Fibroblast of skin of right quadriceps (primary cell): ENCODE results near the gene TC2N.
"Not testable (repeated sequence)": the region's sequence is repeated elsewhere in the genome, so short reads cannot be mapped to it uniquely, and the experiment has no call there.

Source experiments
- DNase-seq: peaks from one replicate; pipeline ENCODE4 v3.0.0-alpha.2; 2013

Gene TC2N

GRCh38 chr14:91867316-91867988, at the start of gene TC2N:
Gene TC2N, minus strand, starts transcription at chr14:91867536. Its CDS starts 53,767 bp downstream, at chr14:91813769.
- no peak for DNase-seq

GRCh38 chr14:91912035-91912434, 44.7 kb upstream of the TC2N start:
- no peak for DNase-seq

DNA sequence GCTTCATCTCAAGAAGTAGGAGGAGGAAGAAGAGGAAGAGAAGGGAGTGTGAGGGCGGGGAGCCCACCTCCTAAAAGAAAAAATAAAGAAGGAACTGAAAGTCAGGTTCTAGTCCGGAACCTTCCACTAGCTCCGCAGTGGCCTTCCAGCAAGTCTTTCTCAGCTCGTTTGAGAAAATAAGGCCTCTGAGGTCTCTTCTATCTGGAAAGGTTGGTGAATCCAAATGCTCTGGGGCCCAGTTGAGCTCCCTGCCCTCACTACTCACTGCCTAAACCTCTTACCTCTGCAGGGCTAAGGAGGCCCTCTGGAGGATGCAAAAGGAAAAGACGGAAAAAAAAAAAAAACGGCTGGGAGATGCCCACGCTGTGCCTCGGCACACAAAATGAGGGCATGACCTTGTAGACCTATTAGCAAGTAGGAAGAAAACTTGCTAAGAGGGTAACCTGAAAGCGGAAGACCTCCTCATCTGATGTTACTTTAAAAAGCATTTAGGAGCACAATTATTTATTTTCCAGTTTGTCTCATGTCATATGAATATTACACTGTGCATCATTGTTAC, 44.2 kb upstream of the TC2N start:
- DNase-seq, result peak; percentile 24

DNA sequence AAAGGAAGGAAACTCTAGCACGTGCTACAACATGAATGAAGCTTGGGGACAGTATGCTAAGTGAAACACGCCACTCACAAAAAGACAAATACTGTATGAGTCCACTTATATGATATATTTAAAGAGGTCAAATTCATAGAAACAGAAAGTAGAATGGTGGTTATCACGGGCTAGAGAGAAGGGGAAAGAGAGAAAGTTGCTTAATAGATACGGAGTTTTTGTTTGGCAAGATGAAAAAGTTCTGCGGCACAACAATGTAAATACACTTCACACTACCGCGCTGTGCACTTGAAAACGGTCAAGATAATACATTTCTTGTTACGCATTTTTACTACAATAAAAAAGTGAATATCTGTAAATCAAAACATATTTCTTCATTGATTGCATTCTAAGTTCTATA, 42.9 kb upstream of the TC2N start:
- DNase-seq, result no peak

GRCh38 chr14:91906374-91906773, 39.0 kb upstream of the TC2N start:
- DNase-seq, result no peak

GRCh38 chr14:91904956-91905645, 37.8 kb upstream of the TC2N start:
- no peak for DNase-seq

DNA sequence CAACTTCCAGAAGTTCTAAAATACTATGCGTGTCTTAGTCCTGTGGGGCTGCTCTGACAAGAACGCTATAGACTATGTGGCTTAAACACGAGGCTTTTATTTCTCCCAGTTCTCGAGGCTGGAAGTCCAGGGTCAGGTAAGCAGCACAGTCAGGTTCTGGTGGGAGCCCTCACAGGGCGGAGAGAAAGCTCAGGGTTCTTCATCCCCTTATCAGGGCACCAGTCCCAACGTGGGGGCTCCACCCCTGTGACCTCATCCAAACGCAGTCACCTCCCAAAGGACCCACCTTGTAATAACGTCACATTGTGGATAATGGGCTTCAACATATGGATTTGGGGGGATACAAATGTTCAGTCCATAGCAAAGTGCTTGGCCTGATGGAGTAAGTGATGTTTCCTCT, 37.1 kb upstream of the TC2N start:
- DNase-seq, result no peak

DNA sequence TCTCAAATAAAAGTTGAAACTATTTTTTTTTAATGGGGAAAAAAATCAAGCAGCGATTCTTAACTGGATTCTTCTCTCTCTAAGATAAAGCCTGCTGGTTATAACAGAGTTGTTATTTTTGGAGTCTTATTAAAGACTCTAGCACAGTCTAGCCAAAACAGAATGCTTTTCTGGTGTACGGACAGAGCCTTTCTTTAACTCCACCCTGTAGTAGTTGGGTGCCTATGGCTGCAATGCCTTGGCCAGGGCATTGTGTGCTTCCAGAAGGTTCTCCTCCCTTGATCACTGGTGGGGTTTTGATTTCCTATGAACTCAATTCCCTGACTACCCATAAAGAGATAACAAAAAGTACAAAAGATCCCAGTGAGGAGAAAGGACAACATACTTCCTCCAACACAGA, 35.7 kb upstream of the TC2N start:
- DNase-seq, result no peak

DNA sequence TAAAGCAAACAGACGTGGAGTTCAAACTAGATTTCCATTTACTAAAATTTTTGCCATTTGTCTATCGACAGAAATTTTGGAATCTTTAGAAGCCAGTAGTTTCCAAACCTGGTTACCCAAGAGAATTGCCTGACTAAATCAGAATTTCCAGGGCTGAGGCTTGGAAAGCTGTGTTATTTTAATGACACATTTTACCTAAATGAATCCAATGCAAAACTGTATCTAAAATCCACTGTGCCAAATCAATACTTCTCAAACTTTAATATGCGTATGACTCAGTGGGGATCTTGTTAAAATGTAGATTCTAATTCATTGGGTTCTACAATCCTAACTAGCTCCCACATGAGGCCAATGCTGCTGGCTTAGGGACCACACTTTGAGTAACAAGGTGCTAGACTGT, 35.0 kb upstream of the TC2N start:
- no peak for DNase-seq

GRCh38 chr14:91901449-91902226, 34.3 kb upstream of the TC2N start:
- DNase-seq, result no peak

DNA sequence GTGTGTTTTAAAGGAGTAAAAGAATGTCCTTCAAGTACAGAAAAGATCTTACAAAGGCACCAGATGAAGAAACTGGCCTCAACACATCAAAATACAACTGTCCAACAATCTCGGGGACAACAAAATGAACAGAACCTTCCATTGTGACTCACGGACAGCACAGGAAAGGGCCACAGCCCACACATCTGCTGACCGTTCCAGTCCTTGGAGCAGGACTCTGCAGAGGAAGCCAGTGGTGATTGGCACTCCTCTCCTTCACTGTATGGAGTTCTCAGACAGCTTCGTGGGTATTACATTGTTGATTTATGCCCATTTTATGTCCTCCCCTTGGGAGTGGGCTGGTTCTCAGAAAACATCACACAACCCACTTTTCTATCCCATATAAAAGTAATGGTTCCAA, 32.5 kb upstream of the TC2N start:
- DNase-seq, result no peak

DNA sequence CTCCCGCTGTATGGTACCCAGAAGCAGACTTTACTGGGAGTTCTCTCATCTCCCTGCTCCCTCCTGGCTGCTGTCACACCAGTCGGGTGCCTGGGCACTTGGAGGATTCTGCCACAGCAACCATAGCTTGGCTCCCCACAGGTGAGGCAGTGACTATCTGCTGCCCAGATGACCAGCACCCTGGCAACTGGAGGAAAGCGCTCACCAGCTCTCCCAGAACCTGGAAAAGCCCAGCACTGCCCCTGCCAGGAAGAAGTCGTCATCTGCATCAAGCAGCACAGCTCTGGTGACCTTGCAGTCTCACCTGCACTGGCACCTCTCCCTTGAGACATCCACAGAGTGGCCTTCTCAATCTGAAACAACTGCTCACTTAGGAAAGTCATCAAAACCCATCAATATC, 31.9 kb upstream of the TC2N start:
- DNase-seq, result no peak

DNA sequence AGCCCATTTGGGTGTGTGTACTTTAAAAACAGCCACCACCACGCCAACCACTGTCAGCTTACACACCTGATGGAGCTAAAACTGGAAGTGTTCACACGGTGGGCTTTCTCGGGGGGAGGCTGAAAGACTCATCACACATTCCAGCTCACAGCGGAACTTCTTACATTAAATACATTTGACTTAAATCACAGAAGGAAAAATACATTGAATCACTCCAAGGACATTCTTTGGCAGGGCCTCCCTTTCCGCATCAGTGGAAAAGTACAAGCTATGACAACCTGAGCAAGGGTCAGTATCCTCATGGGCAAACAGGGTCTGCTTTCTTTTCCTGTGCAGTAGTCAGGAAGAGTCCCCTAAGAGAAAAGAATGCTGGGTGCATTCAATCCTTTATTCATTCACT, 31.0 kb upstream of the TC2N start:
- DNase-seq, result no peak

DNA sequence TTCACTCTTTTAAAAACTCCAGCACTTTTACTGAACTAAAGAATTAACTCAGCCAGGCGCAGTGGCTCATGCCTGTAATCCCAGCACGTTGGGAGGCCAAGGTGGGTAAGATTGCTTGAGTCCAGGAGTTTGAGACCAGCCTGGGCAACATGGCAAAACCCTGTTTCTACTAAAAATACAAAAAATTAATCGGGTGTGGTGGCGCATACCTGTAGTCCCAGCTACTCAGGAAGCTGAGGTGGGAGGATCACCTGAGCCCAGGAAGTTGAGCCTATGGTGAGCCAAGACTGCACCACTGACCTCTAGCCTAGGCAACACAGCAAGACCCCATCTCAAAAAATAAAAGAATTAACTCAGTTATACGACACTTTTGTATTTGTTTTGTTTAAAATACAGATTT, 30.4 kb upstream of the TC2N start:
- DNase-seq, result not testable (repeated sequence)

- peak; percentile 20 for DNase-seq
These were observed 29.9 kb upstream of the TC2N start for GRCh38 chr14:91897106-91897701.

- no peak for DNase-seq
These were observed 29.1 kb upstream of the TC2N start for GRCh38 chr14:91896419-91896818.

GRCh38 chr14:91893669-91894068, 26.3 kb upstream of the TC2N start:
- DNase-seq, result no peak

- no peak for DNase-seq
These were observed 25.7 kb upstream of the TC2N start for GRCh38 chr14:91893007-91893406.

DNA sequence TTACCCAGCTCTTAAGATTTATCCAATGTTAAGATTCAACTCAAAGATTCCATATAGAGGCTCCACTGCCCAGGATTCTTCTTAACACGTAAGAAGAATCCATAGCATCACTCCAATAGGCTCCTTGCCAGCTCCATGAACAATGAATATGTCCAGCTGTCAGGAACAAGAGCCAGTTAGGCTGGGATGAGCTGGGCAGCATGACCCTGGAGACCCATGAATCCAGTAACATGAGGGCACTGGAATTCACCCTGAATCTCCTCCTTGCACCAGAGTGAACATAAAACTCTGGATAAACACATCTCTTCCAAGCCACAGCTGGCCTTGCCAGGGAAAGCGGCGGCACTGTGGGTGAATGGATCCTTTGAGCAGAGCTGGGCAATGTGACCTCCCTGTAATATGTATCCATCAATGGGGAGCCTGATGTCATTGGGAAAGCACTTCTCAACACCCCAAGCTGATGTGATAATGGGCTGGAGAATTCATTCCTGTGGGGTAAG, 24.4 kb upstream of the TC2N start:
- DNase-seq, result peak; percentile 25

DNA sequence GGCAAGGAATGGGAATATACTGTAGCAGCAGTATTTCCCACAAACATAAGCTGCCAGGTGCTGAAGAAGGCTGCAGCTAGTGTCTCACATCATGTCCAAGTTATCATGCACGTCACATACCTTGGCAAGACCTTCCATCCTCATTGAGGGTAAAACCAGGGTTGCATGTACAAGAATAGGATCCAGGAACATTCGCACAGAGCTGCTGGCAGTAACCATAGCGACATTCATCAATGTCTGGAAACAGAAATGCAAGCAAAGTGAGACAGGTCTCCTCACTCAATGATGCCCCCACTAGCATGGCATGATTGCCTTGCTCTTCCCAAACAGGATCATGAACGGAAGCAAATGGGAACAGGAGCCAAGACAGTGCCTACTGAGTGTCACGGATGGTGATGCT, 23.8 kb upstream of the TC2N start:
- no peak for DNase-seq

DNA sequence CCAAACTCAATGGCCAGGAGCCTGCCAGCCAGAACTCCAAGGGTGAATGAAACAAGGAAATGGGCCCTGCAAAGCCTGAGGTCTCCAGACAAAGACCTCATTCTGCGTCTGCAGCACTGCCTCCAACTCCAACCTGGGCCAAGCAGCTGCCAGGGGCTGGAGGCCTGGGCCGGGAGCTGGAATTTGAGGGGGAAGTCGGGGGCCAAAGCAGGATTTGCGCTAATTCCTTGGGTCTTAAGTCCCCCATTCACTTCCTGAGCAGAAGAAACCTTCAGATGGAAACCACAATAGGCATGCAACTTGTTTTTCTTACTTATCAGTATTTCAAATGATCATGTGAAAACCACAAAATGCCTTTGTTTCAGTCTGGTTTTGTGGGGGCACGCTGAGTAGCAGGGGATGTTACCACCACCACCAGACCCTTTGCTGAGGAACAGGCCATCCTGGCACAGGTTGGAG, 23.0 kb upstream of the TC2N start:
- no peak for DNase-seq

- DNase-seq, result no peak
These were observed 22.3 kb upstream of the TC2N start for GRCh38 chr14:91889477-91890211.
